HS-27A (cell line): ENCODE results near the gene BTBD16.

Experiments used
- DNase-seq: peaks from one replicate; pipeline ENCODE4 v3.0.0-alpha.2; 2012; ENCODE audit warnings: low read depth, missing footprints

Gene BTBD16

GRCh38 chr10:122343135-122343800 is 72.2 kb downstream of the BTBD16 start:
- DNase-seq = no peak

GRCh38 chr10:122343936-122344335 is 72.8 kb downstream of the BTBD16 start:
- DNase-seq = no peak

DNA sequence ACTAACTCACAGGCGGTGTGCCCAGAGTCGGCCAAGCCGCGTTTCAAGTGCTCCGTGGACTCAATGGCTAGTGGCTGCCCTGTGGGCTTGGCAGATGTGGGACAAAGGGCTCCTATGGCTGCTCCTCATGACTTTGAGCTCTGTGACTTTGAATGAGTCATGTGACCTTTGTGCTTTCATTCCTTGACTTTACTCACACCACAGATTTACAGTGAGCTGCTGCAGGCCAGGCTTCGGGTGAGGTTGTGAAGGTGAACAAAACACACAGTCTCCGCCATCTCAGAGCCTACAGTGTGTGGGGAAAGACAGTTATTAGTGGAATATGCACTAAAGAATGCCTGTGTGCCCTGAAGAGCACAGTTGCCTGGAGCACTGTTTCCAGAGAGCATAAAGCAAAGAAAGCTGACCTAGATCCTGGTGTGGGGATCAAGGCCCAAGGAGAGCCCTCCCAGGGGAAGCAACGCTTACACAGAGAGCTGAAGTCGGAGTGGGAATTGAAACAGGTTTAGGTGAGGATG is 73.7 kb downstream of the BTBD16 start:
- no peak for DNase-seq

GRCh38 chr10:122346326-122346950 is 75.3 kb downstream of the BTBD16 start:
- no peak for DNase-seq

DNA sequence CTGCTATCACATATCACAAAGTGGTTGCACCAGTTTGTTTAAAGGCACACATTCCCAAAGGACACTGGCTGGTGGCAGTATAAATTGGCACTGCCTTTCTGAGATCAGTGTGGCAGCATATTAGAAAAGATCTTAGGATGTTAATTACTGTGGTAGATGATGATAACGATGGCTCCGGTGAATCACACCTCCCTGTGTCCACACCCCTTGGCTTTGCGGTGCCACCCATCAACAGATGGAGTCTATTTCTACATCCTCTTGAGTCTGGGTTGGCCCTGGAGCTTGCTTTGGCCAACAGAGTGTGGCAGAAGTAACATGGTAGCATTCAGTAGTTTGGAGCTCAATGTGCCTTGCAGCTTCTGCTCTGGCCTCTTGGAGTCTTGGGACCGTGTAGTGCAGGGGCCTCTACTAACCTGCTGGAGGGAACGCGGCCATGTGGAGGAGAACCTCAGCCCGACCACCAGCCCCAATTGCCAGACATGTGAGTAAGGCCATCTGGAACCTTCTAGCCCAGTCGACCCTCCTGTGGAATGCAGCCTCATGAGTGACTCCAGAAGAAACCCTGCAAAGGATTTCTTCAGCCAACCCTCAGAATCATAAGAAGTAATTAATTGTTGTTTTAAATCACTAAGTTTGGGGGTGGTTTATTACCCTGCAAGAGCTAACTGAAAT is 76.2 kb downstream of the BTBD16 start:
- no peak for DNase-seq

DNA sequence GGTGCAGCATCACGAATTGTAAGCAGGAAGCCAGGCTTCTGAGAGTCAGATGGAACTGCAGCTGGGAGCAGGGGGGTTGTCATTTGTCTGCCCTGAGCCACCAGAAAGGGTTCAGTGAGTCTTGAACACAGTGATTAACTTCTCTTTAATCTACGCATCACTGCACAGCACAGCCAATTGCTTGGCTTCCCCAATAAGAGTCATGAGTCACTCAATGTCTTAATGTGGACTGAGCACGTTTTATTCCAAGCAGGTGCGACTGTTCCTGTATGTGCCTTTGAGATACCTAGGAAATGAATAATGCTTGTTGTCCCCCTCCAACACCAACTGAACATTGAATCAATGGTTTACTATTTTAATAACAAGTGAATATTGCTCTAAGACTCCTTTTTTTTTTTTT is 77.4 kb downstream of the BTBD16 start:
- no peak for DNase-seq

DNA sequence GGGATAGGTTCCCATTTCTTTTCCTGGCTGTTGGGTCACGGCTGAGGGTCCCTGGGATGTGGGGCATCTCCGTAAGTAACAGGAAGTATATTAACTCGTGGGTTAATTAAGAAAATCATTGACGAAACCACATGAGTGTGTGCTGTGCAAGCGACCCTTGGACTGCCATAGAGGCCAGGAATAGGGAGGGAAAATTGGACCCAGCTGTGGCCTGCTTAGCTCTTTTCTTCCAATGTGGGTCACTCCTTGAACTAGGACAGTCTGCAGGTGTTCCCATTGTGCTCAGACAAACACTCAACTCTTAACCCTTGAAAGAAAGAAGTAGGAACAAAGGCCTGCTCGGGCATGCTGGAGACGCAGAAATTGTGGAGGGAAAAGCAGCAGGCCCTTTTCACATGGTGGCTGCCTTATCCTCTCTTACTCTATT is 77.9 kb downstream of the BTBD16 start:
- no peak for DNase-seq

- no peak for DNase-seq
These were observed 78.8 kb downstream of the BTBD16 start for GRCh38 chr10:122349758-122350369.

DNA sequence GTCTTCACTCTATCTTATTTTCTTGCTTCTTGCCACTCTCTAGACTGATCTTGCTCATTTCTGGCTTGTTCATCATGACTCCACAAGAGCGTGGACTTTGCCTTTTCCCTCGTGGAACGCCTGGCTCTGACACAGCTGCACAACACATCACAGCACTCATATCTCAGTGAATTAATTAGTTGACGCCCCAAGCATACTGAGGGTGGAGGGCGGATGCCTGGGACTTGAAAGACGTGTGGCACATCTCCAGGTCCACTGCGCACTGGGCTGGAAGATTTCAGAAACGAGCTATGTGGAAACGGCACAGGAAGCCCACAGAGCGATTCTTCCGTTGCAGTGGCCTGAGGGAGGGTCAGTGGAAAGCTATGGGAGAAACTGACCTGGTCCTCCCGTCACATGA is 79.8 kb downstream of the BTBD16 start:
- DNase-seq = no peak

GRCh38 chr10:122352817-122353525 is 81.9 kb downstream of the BTBD16 start:
- DNase-seq = no peak

DNA sequence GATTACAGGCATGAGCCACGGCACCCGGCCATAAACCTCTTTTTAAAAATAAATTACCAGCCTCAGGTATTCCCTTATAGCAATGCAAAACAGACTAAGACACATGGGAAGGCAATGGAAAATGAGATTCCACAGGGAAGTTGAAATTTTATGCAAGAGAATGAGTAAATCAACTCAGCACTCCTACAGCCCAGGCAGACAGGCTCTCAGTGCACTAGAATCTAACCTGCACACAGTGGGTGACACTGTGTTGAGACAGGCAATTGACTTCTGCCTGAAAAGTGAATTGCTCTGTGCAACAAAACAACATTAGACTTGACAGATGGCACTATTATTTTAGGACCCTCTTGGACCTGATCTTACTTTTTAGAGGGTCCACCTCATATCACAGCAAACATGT is 83.3 kb downstream of the BTBD16 start:
- no peak for DNase-seq

DNA sequence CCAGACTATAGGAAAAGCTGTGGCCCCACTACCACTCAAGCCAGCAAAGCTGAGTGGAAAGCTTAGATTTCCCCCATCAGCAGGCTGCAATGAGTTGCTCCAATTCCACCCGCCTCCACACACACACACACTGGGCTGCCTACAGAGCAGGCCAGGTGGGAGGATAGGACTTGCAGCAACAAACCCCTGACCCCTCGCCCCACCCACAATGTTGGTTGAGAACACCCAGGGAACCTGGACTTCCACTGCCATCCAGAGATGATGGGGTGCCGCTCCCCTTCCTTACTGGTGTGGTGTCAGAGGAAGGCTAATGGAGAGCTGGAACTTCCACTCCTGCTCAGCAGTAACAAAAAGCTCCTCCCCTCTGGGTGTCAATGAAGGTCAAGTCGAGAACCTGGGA is 86.6 kb downstream of the BTBD16 start:
- DNase-seq = no peak

GRCh38 chr10:122359621-122360020 is 88.5 kb downstream of the BTBD16 start:
- DNase-seq = no peak

DNA sequence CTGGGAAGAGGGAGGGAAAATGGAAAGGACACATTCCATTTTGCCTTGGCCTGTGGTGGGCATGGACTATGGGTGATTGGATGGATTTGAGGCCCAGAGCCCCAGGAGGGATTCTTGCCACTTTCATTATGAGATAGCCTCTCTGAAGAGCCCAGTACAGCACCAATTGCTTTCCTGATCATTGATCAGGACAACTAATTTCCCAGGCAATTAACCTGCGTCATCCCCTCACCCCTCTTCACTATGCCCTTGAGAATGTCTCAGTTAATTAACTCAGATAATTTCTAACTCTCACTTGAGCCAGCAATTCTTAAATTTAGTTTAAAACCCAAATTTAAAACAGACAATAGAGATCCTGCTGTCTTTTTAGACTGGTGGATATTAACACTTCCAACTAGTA is 90.0 kb downstream of the BTBD16 start:
- DNase-seq = no peak

- no peak for DNase-seq
These were observed 91.0 kb downstream of the BTBD16 start for GRCh38 chr10:122362031-122362592.

GRCh38 chr10:122362621-122363020 is 91.5 kb downstream of the BTBD16 start:
- no peak for DNase-seq

- no peak for DNase-seq
These were observed 92.2 kb downstream of the BTBD16 start for GRCh38 chr10:122363311-122363710.

- DNase-seq = no peak
These were observed 92.8 kb downstream of the BTBD16 start for GRCh38 chr10:122363722-122364463.

GRCh38 chr10:122368502-122369254 is 97.6 kb downstream of the BTBD16 start:
- DNase-seq = no peak

DNA sequence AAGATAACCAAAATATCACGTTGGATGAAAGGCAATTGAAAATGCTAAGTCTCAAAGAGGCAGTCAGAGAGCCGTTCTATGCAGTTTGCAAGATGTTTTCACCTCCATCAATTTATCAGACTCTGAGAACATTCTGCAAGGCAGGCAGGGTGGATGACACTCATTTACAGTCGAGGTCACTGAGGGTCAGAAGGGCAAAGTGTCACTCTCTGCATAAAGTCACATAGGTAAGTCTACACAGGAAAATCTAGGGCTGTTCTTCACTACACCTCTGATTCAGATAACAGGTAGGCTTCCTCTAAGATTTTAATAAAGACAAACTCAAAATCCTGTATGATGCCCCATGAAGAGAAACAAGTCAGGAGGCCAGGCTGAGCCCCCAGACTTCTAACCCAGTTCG is 102.0 kb downstream of the BTBD16 start:
- DNase-seq = no peak
